NK-92 (cell line): ENCODE data around the gene RBM15.

Experiments
- DNase-seq: peaks from one replicate; lab custom pipeline; 2025; ENCODE audit not compliant: unreplicated experiment; lab: John Stamatoyannopoulos, UW

Gene RBM15, protein sequence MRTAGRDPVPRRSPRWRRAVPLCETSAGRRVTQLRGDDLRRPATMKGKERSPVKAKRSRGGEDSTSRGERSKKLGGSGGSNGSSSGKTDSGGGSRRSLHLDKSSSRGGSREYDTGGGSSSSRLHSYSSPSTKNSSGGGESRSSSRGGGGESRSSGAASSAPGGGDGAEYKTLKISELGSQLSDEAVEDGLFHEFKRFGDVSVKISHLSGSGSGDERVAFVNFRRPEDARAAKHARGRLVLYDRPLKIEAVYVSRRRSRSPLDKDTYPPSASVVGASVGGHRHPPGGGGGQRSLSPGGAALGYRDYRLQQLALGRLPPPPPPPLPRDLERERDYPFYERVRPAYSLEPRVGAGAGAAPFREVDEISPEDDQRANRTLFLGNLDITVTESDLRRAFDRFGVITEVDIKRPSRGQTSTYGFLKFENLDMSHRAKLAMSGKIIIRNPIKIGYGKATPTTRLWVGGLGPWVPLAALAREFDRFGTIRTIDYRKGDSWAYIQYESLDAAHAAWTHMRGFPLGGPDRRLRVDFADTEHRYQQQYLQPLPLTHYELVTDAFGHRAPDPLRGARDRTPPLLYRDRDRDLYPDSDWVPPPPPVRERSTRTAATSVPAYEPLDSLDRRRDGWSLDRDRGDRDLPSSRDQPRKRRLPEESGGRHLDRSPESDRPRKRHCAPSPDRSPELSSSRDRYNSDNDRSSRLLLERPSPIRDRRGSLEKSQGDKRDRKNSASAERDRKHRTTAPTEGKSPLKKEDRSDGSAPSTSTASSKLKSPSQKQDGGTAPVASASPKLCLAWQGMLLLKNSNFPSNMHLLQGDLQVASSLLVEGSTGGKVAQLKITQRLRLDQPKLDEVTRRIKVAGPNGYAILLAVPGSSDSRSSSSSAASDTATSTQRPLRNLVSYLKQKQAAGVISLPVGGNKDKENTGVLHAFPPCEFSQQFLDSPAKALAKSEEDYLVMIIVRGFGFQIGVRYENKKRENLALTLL

DNA sequence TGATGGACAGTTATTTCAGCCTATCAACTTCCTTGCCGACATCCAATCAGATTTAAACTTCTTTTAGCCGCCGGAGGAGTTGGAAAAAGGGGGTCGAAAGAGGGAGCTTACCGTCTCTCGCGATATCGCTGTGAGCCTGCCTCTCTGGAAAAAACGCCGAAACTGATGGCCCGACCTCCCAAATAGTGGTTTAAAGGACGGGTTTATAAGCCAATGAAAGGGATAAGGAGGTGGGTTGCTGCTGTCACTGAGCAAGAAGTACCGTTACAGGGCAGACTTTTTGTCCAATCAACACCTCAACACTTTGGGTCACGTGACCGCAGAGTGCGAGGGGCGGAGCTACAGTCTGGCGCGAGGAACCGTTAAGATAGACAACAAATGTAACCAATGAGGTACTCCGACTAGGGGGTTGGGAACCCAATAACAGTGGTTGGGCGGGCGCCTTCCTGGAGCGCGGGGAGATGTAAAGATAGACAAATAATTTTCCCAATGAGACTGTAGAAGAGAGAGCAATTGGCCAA, at the start of gene RBM15:
Gene RBM15, plus strand, starts transcription at position 492 of the 521 bp plus-strand sequence. Its CDS starts 29 bp downstream, at position 521.
- peak; percentile 97 for DNase-seq

DNA sequence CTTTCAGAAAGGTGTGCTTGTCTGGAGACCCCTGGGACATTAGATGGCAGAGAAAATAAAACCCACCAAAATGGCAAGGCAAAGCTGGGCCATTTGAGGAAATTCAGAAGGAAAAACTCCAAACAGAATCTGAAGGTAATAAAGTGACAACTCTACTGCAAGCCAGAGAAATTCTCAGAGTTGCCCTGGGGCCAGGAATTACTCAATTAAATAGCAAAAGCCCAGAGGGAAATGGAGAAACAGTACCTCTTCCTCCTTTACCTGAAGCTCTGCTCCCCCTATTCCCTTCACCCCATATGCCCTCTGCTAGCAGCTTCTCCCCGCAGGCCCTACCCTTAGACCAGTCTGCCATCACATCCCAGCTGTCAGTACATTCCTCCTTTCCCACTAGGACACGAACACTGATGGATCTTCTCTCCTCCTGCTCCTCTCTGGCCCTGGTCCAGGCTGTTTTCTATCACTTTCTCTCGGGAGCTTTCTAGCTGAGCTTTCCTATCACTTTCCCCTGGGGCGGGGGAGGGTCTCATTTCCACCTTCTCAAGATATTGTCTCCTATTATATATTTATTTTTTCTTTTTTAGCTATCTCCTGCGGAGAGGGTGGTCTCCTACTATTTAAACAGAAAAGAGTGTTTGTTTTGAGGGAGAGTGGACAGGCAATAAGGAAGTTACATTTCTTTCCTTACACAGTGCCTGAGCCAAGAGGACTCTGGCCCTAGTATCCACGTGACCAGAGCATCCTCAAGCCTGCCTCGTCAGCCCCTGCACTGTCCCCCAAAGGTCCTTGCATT, 47.7 kb upstream of the RBM15 start:
- no peak for DNase-seq

DNA sequence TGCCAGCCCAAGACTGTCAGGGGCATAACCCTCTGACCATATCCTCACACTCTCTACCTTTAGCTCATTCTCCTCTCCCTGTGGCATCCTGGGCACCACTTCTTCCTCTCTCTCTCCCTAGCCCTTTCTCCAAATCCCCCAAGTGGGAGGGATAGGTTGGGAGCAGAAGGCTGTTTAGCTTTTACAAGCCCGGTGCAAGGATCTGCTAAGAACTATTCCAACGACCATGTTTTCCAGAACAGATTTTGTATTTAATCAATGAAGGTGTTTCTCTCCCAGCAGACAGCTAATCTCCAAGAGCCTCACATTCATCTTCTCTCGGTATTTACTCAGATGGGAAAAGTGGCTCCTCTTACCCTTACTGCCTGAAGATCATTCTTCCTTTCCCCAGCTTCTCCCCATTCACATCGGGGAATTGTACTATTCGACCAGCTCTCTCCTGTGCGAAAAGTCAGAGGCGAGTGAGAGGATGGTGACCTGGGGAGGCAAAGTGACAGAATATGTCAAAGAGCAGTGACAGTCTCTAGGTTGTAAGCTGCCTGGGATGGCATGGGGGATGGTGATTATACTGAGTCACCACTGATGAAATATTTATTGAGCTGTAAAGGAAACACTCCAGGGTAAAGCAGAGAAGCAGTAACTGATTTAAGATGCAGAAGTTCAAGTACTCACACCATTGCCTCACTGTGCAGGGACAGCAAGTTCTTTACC, 47.0 kb upstream of the RBM15 start:
- no peak for DNase-seq

DNA sequence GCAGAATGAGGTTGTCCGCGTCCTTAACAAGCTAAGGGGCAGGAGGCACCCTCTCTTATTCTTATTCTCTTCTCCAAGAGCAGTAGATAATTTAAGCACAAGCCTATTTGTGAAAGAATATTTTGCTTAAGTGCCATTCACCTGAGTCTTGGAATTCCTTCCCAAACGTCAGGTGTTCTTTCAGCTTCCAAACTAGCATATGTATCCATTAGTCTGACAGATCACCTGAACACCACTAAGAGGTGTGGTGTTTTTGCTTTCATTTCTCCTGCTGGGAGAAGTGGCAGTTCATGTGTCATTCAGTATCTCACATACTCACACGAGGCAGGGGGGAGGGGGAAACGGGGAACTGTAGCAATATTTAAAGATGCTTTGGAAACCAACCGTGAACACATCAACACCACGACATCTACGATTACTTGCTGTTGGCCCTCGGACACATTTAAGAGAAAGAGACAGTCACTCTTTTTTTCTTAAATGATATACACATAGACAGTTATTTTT, 45.5 kb upstream of the RBM15 start:
- DNase-seq: no peak

DNA sequence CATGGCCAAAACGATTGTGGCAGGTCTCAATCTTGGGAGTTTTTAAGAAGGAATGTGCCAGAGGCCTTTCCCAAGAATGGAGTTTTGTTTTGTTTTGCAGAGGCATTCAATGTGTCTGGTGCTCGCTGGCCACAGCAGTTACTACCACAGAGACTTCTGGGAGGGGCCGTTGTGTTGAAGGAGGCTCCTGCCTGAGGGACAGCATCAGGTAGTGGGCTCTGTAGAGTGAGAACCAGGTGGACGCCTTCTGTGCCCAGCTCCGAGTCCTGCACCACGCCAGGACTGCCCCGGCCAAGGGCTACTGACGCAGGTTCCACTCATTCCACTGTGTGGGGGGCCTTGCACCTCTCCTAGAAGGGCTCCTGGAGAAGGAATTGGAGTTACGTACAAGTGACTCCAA, 44.9 kb upstream of the RBM15 start:
- DNase-seq: no peak

DNA sequence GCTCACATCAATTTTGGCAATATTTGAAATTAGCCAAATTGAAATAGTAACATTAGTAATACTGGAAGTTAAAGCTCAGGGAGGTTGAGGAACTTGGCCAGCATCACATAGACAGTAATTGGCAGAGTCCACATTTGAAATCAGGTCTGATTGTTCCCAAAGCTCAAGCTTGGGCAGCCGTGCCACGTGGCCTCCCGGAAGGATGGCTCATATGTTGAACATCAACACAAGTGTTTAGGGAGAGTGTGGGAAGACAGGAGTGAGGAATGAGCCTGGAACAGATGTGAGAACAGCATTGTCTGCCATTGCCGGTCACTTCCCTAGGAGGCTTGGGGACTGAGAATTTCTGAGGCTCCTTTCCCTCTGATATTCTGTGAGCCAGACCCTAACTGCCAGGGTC, 40.2 kb upstream of the RBM15 start:
- DNase-seq: no peak

DNA sequence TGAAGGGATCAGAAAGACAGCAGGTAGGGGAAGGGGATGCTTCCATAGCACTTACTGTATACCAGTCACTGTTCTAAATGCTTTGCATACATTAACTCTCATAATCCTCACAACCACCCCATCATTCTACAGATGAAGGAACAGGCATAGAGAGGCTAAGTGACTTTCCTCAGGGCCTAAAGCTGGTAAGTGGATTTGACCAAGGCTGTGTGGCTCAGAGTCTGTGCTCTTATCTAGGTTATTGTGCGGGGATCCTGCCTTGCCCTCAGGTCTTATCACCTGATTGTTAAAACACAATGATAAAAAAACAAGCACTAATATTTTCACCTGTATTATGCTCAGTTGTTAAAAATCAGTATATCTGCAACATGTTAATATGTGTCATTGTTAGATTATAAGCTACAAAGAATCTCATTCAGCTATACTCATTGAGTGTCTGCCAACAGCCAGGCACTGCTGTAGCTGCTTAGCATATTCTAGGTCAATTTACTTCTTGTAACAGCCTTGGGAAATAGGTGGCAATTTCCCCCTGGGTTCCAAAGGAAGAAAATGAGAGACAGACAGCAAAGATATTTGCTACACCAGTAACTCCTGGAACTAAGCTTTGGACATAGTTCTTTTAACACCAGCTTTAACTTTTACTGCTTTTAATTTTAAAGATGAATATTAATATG, 38.6 kb upstream of the RBM15 start:
- no peak for DNase-seq

DNA sequence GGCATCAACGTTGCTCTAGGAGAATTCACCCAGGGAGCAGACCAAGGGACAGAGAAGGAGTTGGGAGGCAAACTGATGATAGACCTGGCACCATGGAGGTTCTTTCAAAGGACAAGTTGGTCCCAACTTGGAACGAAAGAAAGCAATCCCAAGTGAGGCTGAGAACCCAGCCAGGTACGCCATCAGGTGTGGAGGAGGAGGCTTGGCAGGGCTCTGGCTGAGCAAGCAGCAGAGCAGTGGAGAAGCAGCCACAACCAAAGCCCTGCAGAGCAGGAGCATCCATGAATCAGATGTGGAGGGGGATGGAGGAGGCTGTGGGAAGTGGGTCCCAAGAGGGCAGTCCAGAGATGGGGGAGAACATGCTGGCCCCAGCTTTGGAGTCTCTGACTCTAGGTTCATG, 36.3 kb upstream of the RBM15 start:
- DNase-seq: no peak

DNA sequence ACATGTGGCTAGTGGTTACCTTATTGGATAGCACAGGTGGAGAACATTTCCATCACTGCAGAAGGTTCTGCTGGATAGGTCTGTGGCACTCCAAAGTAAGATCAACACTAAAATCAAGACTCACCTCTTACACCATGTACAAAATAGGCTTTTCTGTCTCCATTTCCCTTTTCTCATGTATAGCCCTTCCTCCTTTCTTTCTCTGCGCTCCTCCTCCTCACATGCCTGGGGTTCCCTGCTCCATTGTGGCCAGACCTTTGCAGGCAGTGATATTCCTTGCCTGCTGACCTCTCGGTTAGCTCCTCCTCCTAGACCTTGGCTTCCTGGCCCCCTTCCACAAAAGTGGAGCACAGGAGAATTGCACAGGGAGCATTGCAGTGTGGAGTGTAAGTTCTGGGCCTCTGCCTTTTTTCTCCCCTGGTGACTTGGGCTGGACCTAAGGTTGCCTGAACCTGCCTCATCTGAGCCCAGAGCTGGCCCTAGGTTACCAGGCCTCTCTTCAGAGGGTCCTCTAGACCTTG, 33.2 kb upstream of the RBM15 start:
- DNase-seq: no peak

DNA sequence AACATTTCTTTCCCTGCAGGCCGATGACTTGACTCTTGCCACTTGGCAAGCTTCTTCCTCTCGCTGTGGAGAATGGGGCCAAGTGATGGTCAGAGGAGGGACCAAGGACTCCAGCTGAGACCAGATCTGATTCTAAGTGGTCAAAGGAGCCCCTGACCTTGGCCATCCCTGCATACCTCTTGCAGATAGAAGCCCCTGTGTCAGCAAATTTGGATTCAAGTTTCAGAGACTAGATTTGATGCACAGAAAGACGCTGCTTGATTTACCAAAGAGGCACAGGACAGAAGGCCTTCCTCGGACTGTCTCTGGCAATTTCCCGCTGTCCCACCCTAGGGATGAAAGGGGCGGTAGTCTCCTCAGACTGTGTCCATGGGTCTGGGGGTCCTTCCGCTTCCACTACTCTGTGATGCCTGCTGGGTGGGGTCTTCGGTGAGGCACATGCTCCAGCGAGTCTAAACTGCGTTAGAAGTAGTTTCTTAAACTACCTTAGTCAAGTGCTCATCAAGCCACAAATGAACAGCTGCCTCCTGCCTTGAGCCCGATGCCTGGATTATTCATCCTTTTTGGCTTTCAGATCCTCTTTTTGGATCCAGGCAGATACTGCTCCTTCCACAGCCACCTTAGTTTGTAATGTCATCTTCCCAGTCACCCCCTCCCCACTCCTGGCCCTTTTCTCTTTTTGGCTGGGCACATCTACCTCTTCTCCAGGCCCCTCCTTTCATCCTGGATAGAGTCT, 31.8 kb upstream of the RBM15 start:
- DNase-seq: no peak

DNA sequence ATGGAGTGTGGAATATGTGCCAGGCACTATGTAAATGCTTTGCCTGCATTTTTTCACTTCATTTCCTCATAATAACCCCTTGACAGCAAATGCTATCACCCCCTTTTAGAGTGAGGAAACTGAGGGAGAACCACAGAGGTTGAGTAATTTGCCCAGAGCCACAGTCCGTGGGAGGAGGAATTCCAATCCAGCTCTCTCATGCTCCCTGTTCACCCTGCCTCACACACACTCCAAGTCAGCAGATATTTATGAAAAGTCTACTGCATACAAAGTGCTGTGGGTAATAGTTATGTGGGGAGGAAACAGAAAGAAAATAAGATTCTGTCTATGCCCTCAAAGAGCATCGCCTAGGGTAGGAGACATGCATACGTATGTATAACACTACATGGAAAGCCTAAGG, 30.9 kb upstream of the RBM15 start:
- no peak for DNase-seq

DNA sequence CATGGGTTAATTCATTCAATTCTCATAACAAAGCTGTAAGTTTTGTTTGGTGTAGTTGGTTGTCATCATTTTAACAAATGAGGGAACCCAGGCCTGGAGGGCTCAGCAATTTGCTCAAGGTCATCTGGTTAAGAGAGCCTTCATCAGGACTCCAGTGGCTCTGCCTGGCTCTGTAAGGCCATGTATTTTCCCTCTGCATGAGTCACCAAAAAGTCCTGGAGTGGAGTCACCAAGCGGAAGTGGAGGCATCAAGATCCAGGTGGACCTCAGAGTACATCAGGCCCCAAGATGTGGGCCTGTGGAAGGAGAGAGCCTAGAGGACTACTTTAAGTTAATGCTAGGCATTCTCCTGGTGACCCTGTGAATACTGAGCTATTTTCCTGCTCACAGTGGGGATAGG, 30.0 kb upstream of the RBM15 start:
- no peak for DNase-seq

DNA sequence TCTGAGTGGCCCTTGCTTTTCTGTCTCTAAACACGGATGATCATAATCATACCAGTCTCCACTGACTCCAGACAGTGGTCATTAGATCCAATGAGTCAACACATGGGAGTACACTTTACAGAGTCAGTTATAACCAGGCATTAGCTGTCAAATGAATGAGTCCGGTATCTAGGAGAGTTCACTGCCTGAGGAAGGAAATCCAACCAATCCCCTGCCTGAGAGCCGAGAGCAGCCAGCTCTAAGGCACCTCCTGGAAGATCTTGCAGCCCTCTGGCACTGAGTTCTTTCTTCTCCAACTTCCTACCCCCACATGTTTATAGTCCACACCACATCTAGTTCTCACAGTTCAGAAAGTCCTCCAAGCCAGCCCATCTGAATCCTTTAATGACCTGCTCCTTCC, 29.4 kb upstream of the RBM15 start:
- DNase-seq: no peak

DNA sequence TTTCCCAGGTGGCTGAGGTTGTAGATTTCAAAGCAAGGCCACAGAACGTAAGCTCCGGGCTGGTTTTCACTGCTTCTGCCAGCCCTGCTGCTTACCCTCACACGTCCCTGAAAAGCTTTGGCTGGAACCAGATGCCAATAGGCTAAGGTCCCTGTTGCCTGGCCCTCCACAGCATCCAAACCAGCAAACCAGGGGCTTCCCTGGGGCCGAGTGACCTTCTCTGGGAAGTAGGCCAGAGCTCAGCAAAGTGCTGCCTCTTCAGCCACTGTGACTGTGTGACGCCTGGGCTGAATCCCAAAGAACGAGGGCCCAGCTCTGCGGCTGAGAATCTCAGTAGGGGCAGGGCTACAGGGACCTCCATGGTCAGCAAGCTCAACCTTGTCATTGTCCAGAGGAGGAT, 28.9 kb upstream of the RBM15 start:
- no peak for DNase-seq

DNA sequence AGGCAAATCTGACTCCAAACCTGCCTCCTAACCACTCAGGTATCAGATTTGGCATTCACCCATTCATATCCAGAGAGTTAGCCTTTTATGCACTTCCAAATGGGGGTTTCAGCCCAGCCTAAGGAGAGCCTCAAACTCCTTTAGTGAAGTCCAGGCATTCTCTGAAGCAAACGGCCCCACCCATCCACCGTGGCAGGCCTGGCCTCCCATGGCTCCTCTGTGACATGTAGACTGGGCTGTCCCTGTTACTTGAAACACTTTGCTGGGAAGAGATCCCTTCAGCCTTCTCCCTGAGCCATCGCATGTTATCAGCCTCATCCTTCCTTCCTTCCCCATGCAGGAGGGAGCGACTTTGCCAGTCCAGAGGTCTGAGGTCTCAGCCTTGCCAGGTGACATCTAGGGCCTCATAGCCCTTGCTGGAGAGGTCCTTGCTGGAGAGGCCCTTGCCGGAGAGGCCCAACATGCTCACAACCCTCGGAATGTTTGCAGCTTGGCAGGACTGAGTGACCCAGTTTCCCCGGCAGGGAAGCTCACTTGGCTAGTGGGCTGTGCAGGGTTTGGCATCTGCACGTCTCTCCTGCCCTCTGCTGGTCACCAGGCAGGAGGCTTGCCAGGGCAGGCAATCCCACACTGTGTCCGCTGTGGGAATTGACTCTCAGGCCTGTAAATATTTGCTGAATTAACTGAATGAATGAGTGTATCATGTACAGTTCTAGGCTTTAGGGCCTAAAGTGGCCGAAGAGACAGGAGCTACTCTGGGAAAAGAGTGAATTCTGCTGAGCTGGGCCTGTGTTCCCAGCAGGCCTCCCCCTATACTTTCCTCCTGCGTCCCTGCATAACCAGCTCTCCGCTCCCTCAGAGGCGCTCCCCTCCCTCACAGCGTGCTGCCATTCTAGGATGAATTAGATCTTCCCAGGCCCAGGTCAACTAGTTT, 26.7 kb upstream of the RBM15 start:
- DNase-seq: no peak

DNA sequence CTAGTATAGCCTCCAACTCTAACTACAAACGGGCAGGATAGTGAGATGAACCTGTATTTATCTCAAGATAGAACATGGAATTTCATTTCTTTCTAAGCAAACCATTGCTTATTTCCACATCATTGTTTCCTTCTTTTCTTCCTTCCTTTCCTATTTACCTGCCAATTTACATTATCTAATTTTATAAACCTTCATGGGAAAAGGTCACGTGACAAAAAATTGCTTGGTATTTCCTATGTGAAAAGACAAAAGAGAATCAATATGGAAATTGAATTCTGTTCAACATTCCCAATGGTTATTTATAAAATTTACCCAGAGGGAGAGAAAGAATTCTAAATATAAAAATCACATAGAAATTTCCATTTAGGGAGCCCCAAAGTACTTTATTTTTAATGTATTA, 22.4 kb upstream of the RBM15 start:
- DNase-seq: no peak

DNA sequence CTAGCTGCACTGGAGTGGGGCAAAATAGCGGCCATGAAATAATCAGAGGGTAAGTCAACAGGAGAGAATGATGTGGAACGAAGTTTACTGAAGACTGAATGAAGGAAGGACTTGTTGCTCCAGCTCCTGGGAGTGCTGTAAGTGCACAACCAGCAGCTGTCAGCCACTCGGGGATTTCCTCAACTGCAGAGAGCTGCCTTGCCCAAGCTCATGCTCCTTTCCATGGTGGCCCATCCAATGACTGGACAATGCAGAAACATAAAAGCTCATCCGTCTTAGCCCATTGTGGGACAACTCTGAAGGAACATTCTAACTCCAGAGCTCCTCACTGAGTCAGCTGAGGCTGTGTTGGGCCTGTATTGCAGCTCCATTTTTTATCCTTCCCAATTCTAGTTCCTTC, 21.1 kb upstream of the RBM15 start:
- DNase-seq: no peak
